ENCODE results near the gene EXOC6B.

Gene EXOC6B

DNA sequence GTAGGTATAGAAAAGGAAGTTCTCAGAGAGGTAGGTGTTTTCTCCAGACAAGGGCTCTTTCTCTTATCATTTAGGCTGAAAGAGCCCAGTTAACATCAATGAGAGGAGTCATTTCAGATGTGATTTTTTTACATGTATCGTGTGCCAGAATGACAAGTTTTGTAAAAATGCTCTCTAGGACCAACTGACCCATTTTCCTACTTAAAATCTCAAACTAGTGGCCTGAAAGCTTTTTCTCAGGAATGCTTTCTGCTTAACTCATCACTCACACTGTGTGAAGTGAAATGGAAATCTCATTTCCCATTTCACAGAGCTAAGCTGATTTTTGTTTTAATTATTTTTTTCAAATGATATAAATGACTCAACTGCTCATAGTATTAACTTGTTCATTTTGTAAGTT is 549.5 kb downstream of the EXOC6B start:
- Histone ChIP-seq H2BK120ac (ENCODE audit: low read depth, low read length) (no peak overlapping the region), H3K4me2 (ENCODE audit: low read length) (no peak overlapping the region), H3K18ac (ENCODE audit: low read length) (no peak overlapping the region), H3K79me2 (ENCODE audit: control insufficient read depth, insufficient read depth, low read length) (no peaks in the 10 kb centered on the region), H3K36me3 (ENCODE audit: control insufficient read depth, insufficient read depth, low read length) (no peaks in the 10 kb centered on the region), H3K4me3 (ENCODE audit: low read length) (no peak overlapping the region), H4K8ac (ENCODE audit: low read depth, low read length) (no peak overlapping the region), H3K23ac (ENCODE audit: low read length) (no peak overlapping the region), H3K9ac (ENCODE audit: low read length) (no peak overlapping the region), H3K4me1 (ENCODE audit: control insufficient read depth, low read depth, low read length) (no peaks in the 10 kb centered on the region), H2BK15ac (replicated peaks; ENCODE audit: low read depth) (no peak overlapping the region), H3K79me1 (ENCODE audit: low read length) (no peaks in the 10 kb centered on the region), H3K27me3 (ENCODE audit: insufficient read depth, low read length, poor library complexity) (no peaks in the 10 kb centered on the region), H4K5ac (ENCODE audit: low read length) (no peak overlapping the region), H3K4ac (ENCODE audit: low read depth, low read length) (no peak overlapping the region), H3K27ac (ENCODE audit: low read depth, low read length) (no peak overlapping the region), H2BK5ac (ENCODE audit: low read length) (no peak overlapping the region), H2AK5ac (ENCODE audit: low read length) (no peak overlapping the region), H3K56ac (ENCODE audit: low read length) (no peak overlapping the region)
- no CpG with 5 or more reads among the region's 1 CpG for WGBS (ENCODE audit: extremely low coverage, insufficient coverage, low lambda C conversion rate)
- DNase-seq, result no peak

DNA sequence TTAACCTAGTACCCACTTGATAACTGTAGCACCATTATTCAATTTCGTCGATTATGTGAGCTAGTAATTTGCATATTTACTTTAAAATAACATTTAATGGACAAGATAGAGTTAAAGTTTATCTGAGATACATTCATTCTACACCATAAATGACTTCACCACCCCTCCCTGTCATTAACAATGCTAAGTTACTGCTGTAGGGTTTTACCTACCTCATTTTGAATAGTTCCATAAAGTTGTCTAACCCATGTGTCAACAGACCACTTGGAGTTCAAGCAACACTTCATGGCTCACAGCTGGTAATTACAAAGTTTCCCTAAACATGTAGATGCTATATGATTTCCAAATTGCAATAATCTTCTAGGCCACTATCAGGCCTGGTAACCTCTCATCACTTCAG is 550.7 kb downstream of the EXOC6B start:
- Histone ChIP-seq H3K9ac (ENCODE audit: low read length) (no peak overlapping the region), H3K4me2 (ENCODE audit: low read length) (no peak overlapping the region), H3K36me3 (ENCODE audit: control insufficient read depth, insufficient read depth, low read length) (no peaks in the 10 kb centered on the region), H3K23ac (ENCODE audit: low read length) (no peak overlapping the region), H2BK120ac (ENCODE audit: low read depth, low read length) (no peak overlapping the region), H2BK15ac (replicated peaks; ENCODE audit: low read depth) (no peak overlapping the region), H3K79me1 (ENCODE audit: low read length) (no peaks in the 10 kb centered on the region), H2AK5ac (ENCODE audit: low read length) (no peak overlapping the region), H3K27ac (ENCODE audit: low read depth, low read length) (no peak overlapping the region), H2BK5ac (ENCODE audit: low read length) (no peak overlapping the region), H3K4me1 (ENCODE audit: control insufficient read depth, low read depth, low read length) (no peaks in the 10 kb centered on the region), H4K5ac (ENCODE audit: low read length) (no peak overlapping the region), H4K8ac (ENCODE audit: low read depth, low read length) (no peak overlapping the region), H3K4ac (ENCODE audit: low read depth, low read length) (no peak overlapping the region), H3K79me2 (ENCODE audit: control insufficient read depth, insufficient read depth, low read length) (no peaks in the 10 kb centered on the region), H3K4me3 (ENCODE audit: low read length) (no peak overlapping the region), H3K18ac (ENCODE audit: low read length) (no peak overlapping the region), H3K27me3 (ENCODE audit: insufficient read depth, low read length, poor library complexity) (no peaks in the 10 kb centered on the region), H3K56ac (ENCODE audit: low read length) (no peak overlapping the region)
- DNase-seq, result no peak
- WGBS (ENCODE audit: extremely low coverage, insufficient coverage, low lambda C conversion rate), result no CpG with 5 or more reads among the region's 2 CpGs

DNA sequence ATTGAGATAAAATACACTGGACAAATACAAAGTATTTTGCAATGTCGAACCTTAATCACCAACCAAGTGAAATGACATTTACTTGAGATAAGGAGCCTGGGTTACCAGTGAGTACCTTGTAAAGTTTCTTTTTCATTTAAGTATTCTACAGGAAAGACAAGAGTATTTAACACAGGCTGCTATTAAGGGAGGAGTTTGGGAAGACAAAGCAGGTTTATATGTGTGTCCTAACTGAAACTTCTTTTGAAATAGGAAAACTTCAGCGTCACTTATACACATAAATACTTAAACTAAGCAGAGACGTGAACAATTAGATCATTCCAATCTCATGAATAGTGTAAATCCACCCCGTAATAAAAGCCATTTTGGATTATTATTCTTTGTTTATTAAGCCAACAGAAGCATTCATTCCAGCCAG is 551.4 kb downstream of the EXOC6B start:
- Histone ChIP-seq H3K4me1 (ENCODE audit: control insufficient read depth, low read depth, low read length) (no peaks in the 10 kb centered on the region), H2BK120ac (ENCODE audit: low read depth, low read length) (no peak overlapping the region), H3K23ac (ENCODE audit: low read length) (no peak overlapping the region), H4K5ac (ENCODE audit: low read length) (no peak overlapping the region), H2BK15ac (replicated peaks; ENCODE audit: low read depth) (no peak overlapping the region), H2AK5ac (ENCODE audit: low read length) (no peak overlapping the region), H3K79me2 (ENCODE audit: control insufficient read depth, insufficient read depth, low read length) (no peaks in the 10 kb centered on the region), H3K18ac (ENCODE audit: low read length) (no peak overlapping the region), H3K4me3 (ENCODE audit: low read length) (no peak overlapping the region), H3K79me1 (ENCODE audit: low read length) (no peaks in the 10 kb centered on the region), H3K27ac (ENCODE audit: low read depth, low read length) (no peak overlapping the region), H3K9ac (ENCODE audit: low read length) (no peak overlapping the region), H3K56ac (ENCODE audit: low read length) (no peak overlapping the region), H3K4me2 (ENCODE audit: low read length) (no peak overlapping the region), H3K36me3 (ENCODE audit: control insufficient read depth, insufficient read depth, low read length) (no peaks in the 10 kb centered on the region), H2BK5ac (ENCODE audit: low read length) (no peak overlapping the region), H3K4ac (ENCODE audit: low read depth, low read length) (no peak overlapping the region), H3K27me3 (ENCODE audit: insufficient read depth, low read length, poor library complexity) (no peaks in the 10 kb centered on the region), H4K8ac (ENCODE audit: low read depth, low read length) (no peak overlapping the region)
- WGBS (ENCODE audit: extremely low coverage, insufficient coverage, low lambda C conversion rate), result no CpG with 5 or more reads among the region's 4 CpGs
- DNase-seq, result no peak

DNA sequence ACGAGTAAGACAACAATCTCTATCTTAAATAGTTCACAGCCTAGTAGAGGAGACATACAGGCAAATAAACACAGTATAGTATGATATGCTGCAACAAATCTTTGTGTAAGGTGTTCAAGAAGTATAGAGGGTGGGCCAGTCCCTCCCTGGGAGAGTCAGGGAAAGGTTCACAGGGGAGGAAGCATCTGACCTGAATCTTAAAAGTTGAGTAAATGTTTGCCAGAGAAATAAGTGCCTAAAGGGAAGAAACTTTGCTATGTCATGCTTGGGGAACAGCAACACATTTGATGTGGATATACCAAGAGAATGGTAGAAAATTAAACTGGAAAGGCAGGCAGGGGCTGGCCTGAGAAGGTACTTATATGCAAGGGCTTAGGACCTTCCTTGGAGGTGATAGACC is 552.4 kb downstream of the EXOC6B start:
- no CpG with 5 or more reads among the region's 1 CpG for WGBS (ENCODE audit: extremely low coverage, insufficient coverage, low lambda C conversion rate)
- Histone ChIP-seq H2BK5ac (ENCODE audit: low read length) (no peak overlapping the region), H3K4me2 (ENCODE audit: low read length) (no peak overlapping the region), H2BK120ac (ENCODE audit: low read depth, low read length) (no peak overlapping the region), H3K27ac (ENCODE audit: low read depth, low read length) (no peak overlapping the region), H4K8ac (ENCODE audit: low read depth, low read length) (no peak overlapping the region), H3K36me3 (ENCODE audit: control insufficient read depth, insufficient read depth, low read length) (no peaks in the 10 kb centered on the region), H4K5ac (ENCODE audit: low read length) (no peak overlapping the region), H3K18ac (ENCODE audit: low read length) (no peak overlapping the region), H3K4ac (ENCODE audit: low read depth, low read length) (no peak overlapping the region), H2BK15ac (replicated peaks; ENCODE audit: low read depth) (no peak overlapping the region), H3K79me1 (ENCODE audit: low read length) (no peaks in the 10 kb centered on the region), H3K4me1 (ENCODE audit: control insufficient read depth, low read depth, low read length) (no peaks in the 10 kb centered on the region), H2AK5ac (ENCODE audit: low read length) (no peak overlapping the region), H3K9ac (ENCODE audit: low read length) (no peak overlapping the region), H3K4me3 (ENCODE audit: low read length) (no peak overlapping the region), H3K27me3 (ENCODE audit: insufficient read depth, low read length, poor library complexity) (no peaks in the 10 kb centered on the region), H3K56ac (ENCODE audit: low read length) (no peak overlapping the region), H3K23ac (ENCODE audit: low read length) (no peak overlapping the region), H3K79me2 (ENCODE audit: control insufficient read depth, insufficient read depth, low read length) (no peaks in the 10 kb centered on the region)
- DNase-seq, result no peak

DNA sequence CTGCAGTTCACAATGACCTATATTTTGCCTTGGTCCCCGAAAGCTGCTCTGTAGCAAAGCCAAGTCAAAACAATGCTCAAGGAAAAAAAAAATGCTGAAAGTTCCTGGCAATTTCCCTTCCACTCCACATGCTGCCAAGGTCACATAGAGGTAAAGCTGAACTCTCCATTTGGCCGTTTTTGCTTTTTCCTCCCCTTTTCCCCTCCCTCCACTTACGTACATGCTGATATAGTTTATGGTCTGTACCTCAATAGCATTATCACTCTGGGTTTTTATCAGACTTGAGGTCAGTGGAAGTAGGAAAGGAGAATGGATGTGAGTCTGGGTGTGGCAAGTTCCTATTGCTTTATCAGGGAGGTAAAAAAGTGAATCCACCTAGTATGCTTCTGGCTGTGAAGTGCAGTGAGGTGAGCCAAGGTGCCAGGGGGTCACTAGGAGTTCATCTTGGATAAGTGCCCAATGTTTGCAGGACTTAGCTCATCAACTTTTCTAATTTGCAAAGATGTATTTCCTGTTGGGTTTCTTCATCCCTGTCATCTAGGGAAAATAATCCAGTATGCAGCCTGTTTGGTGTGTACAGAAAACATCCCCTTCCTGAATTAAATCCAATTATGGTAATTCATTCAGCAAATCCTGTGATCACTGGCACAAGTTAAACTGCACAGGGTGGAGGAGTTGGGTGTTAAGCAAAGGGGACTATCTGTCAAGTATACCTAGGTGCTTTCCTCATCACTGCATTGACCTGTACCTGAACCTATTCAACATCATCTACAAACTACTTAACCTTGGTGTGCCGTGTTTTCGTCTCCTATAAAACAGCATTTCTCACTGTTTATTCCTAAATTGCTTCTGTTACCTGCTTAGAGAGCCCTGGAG is 553.8 kb downstream of the EXOC6B start:
- Histone ChIP-seq H3K36me3 (ENCODE audit: control insufficient read depth, insufficient read depth, low read length) (no peaks in the 10 kb centered on the region), H3K9ac (ENCODE audit: low read length) (no peak overlapping the region), H3K4me3 (ENCODE audit: low read length) (no peak overlapping the region), H3K18ac (ENCODE audit: low read length) (no peak overlapping the region), H4K5ac (ENCODE audit: low read length) (no peak overlapping the region), H2BK15ac (replicated peaks; ENCODE audit: low read depth) (no peak overlapping the region), H3K56ac (ENCODE audit: low read length) (no peak overlapping the region), H3K23ac (ENCODE audit: low read length) (no peak overlapping the region), H2AK5ac (ENCODE audit: low read length) (no peak overlapping the region), H2BK5ac (ENCODE audit: low read length) (no peak overlapping the region), H3K79me2 (ENCODE audit: control insufficient read depth, insufficient read depth, low read length) (no peaks in the 10 kb centered on the region), H3K4ac (ENCODE audit: low read depth, low read length) (no peak overlapping the region), H3K79me1 (ENCODE audit: low read length) (no peaks in the 10 kb centered on the region), H4K8ac (ENCODE audit: low read depth, low read length) (no peak overlapping the region), H2BK120ac (ENCODE audit: low read depth, low read length) (no peak overlapping the region), H3K27me3 (ENCODE audit: insufficient read depth, low read length, poor library complexity) (no peaks in the 10 kb centered on the region), H3K4me1 (ENCODE audit: control insufficient read depth, low read depth, low read length) (no peaks in the 10 kb centered on the region), H3K27ac (ENCODE audit: low read depth, low read length) (no peak overlapping the region), H3K4me2 (ENCODE audit: low read length) (no peak overlapping the region)
- no peak for DNase-seq
- no CpG with 5 or more reads among the region's 5 CpGs for WGBS (ENCODE audit: extremely low coverage, insufficient coverage, low lambda C conversion rate)

DNA sequence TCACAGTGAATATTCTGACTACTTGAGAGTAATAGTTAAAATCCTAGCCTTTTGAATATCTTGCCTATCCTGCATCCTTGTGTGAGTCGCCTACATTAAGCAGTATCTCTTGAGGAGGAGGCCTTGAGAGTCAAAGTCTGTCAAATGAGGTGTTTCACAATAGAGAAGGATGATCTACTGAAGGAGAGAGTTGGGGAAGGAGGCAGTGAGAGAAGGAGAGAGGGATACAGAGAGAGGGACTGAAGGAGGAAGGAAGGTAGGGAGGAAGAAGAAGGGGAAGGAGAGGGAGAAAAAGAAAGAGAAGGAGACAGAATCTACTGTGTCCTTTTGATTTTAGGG is 554.6 kb downstream of the EXOC6B start:
- H3K4ac ChIP-seq (ENCODE audit: low read depth, low read length), result no peak overlapping the region
- no peak overlapping the region for H2BK120ac ChIP-seq (ENCODE audit: low read depth, low read length)
- H4K8ac ChIP-seq (ENCODE audit: low read depth, low read length), result no peak overlapping the region
- no peaks in the 10 kb centered on the region for H3K79me2 ChIP-seq (ENCODE audit: control insufficient read depth, insufficient read depth, low read length)
- no peak for DNase-seq
- H4K5ac ChIP-seq (ENCODE audit: low read length), result no peak overlapping the region
- no peaks in the 10 kb centered on the region for H3K36me3 ChIP-seq (ENCODE audit: control insufficient read depth, insufficient read depth, low read length)
- no peak overlapping the region for H2BK5ac ChIP-seq (ENCODE audit: low read length)
- H3K56ac ChIP-seq (ENCODE audit: low read length), result no peak overlapping the region
- no peak overlapping the region for H3K4me3 ChIP-seq (ENCODE audit: low read length)
- no peak overlapping the region for H2AK5ac ChIP-seq (ENCODE audit: low read length)
- no peaks in the 10 kb centered on the region for H3K27me3 ChIP-seq (ENCODE audit: insufficient read depth, low read length, poor library complexity)
- H3K4me1 ChIP-seq (ENCODE audit: control insufficient read depth, low read depth, low read length), result no peaks in the 10 kb centered on the region
- no peak overlapping the region for H3K9ac ChIP-seq (ENCODE audit: low read length)
- H2BK15ac ChIP-seq (replicated peaks; ENCODE audit: low read depth), result no peak overlapping the region
- no peak overlapping the region for H3K23ac ChIP-seq (ENCODE audit: low read length)
- H3K27ac ChIP-seq (ENCODE audit: low read depth, low read length), result no peak overlapping the region
- H3K79me1 ChIP-seq (ENCODE audit: low read length), result no peaks in the 10 kb centered on the region
- WGBS (ENCODE audit: extremely low coverage, insufficient coverage, low lambda C conversion rate), result no CpG with 5 or more reads among the region's 1 CpG
- no peak overlapping the region for H3K18ac ChIP-seq (ENCODE audit: low read length)
- H3K4me2 ChIP-seq (ENCODE audit: low read length), result no peak overlapping the region
